Measurements from ENCODE around the gene ABCF2.

ABCF2 gene

DNA sequence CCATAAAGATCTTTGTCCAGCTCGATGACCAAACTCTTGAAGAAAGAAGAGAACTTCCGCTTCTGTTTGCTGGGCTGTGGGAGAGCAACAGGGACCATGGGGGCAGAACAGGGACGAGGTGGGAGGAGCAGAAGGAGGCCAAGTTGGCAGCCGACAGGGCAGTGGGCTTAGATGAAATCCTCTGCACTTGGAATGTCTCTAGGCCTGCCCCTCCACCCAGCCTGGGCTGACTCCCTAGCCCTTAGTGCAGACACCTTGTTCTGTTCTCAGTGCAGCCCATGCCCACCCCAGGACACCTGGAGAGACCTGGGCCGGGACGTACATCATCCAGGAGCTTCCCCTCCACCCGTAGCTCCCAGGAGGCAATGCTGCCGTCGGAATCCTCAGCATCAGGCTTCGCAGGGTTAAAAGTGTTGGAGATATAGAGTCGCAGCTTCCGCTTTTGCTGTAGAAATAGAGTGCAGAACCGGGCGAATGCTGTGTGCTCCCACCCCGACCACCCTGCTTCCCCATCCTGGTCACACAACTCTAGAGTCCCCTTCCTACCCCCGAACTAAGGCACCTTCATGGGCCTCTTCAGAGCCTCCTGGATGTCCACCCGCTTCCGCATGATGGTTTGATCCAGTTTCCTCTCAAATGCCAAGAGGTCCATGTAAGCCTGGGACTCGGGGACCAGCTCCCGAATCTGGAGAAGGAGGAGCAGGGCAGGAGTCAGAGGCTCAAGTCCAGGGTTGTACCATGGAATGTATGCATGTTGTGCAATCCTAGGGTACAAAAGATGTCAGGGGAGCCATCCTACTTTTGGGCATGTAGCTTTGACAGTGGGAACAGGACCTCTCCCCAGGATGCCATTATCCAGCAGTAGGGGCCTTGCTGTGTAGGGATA, 15.4 kb upstream of the ABCF2 start:
- no peak for DNase-seq

DNA sequence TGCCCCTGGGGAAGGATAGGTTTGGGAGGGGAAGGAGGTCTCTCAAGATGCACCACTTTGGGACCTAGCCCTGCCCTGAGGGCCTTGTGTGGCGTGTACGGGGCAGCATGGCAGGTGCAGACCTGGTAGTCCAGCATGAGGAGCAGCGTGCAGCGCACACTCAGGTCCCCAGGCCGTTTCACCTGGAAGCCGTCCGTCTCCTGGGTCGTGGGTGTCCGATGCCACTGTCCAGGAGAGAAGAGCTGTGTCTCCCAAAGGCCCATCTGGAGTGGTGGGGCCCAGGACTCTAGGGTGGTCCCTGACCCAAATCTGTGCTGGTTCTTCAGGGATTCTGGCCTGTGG, 14.7 kb upstream of the ABCF2 start:
- no peak for DNase-seq

DNA sequence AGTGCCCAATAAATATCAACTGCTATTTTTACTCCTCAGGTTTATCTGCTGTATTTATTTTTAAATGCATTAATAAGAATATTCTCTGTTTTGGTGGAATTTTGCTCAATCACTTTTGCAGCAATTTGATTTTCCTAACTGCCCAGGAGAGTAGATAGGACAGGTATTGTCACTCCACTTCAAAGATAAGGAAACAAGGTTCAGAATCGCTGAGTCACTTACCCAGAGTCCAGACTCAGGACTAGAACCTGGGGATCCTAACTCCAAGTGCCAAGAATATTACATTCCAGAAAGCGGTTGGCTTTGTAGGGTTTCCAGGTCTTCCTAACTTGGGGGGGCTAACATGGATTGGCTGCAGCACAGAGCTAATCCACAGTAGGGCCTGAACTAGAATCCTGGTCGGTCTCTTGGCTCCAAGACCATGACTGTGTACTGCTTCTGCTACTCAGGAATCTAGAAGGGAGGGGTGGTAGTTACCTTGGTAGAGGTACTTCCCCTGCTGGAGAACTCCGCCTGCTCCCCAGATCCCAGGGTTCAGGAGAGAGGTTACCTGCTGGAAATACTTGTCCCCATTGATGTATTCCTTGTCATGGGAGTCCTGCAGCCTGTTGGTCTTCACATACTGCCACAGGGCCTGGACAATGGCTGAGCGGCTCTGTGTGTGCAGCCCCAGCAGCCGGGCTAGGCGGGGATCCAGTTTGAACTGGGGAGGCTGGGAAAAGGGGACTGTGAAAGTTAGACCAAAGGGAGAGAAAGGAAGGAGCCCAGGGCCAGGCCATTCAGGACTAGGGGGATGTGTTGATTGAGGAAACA, 14.1 kb upstream of the ABCF2 start:
- no peak for DNase-seq

DNA sequence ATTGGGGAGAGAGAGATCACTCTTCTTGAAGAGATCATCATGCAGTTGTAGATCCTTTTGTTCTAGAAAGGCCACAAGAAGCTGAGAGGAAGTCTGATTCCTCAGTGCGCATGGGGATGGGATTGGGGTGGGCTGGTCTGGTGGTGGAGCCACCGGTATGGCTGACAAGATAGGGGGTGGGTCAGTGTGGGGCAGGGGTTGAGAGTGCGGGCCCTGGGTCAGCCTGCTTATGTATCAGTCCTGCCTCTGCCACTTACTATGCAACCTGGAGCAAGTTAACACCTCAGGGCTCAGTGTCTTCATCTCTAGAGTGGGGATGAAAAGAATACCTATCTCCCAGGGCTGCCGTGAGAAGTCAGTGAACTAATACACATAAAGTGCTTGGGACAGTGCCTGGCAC, 13.5 kb upstream of the ABCF2 start:
- DNase-seq: no peak

DNA sequence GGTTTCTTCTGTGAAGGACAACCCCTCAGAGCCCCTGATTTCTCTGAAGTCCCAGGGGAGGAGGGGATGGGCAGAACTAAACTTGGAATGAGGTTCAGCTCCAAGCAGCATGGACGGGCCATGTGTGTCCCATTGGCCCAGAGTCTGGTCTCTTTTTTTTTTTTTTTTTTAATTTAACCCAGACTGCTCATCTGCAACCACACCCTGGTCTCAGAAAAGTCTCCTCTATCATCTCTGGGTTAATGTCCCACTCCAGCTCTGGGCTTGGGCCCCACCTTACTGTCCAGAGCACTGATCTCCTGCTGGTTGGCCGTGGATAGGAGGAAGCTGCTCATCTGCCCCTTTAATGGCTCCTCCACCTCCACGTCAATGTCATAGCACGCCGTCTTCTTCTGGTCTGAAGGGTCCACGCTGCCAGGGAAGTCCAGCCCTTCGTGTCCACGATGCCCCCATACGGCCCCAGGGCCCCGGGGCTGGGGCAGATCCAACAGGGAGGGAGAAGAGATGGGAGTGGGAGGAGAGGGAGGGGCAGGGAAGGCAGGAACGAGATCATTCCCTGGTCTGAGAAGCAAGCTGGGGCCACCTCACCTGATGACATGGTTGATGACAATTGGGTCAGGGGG, 12.9 kb upstream of the ABCF2 start:
- no peak for DNase-seq

DNA sequence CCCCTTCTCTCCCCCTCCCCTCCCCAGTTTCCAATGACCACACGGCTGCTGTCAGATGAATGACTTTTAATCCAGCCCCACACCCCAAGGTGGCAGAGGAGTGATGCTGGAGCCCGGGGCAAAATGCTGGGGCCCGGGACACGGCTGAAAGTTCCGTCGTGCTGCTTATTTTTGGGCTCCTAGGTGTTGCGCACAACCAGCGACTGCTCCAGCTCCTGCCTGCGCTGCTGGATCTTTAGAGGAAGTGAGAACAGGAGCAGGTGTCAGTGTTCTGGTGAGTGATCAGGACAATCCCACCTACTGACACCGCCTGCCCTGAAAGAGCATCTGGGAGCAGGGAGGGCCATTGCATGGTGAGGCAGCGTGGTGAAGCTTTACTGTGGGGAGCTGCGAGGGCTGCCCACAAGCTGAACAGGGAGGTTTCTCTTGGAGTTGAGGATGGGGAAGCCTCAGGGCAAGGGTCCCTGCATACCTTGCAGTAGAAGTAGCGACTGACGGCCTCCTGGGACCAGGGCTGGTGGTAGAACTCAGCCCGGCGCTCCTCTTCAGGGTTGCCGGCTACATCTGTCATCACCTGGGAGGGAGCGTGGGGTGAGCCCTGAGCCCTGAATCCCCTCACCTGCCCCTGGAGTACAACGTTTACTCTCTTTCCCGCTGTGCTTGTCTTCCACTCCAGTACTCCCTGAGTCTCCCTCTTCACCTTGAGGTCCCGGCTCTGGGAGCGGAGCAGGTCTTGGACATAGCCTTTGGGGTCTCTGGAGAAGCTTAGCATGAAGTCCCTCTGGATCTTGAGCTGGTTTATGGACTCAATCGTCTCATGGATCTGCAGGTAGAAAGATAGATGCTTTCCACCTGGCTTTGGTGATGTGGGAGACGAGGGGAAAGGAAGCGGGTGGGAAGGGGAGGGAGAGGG, 12.2 kb upstream of the ABCF2 start:
- DNase-seq: no peak

DNA sequence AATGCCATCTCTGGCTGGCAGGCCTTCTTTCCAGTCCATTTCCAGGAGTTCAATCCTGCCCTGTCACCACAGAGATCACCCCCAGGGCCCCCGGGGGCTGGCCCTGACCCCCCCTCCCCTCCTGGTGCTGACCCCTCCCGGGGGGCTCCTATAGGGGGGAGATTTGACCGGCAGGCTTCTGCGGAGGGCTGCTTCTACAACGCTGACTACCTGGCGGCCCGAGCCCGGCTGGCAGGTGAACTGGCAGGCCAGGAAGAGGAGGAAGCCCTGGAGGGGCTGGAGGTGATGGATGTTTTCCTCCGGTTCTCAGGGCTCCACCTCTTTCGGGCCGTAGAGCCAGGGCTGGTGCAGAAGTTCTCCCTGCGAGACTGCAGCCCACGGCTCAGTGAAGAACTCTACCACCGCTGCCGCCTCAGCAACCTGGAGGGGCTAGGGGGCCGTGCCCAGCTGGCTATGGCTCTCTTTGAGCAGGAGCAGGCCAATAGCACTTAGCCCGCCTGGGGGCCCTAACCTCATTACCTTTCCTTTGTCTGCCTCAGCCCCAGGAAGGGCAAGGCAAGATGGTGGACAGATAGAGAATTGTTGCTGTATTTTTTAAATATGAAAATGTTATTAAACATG, 11.3 kb upstream of the ABCF2 start:
- no peak for DNase-seq

DNA sequence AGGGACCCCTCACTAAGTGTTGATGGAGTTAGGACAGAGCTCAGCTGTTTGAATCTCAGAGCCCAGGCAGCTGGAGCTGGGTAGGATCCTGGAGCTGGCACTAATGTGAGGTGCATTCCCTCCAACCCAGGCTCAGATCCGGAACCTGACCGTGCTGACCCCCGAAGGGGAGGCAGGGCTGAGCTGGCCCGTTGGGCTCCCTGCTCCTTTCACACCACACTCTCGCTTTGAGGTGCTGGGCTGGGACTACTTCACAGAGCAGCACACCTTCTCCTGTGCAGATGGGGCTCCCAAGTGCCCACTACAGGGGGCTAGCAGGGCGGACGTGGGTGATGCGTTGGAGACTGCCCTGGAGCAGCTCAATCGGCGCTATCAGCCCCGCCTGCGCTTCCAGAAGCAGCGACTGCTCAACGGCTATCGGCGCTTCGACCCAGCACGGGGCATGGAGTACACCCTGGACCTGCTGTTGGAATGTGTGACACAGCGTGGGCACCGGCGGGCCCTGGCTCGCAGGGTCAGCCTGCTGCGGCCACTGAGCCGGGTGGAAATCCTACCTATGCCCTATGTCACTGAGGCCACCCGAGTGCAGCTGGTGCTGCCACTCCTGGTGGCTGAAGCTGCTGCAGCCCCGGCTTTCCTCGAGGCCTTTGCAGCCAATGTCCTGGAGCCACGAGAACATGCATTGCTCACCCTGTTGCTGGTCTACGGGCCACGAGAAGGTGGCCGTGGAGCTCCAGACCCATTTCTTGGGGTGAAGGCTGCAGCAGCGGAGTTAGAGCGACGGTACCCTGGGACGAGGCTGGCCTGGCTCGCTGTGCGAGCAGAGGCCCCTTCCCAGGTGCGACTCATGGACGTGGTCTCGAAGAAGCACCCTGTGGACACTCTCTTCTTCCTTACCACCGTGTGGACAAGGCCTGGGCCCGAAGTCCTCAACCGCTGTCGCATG, 10.5 kb upstream of the ABCF2 start:
- DNase-seq: no peak

DNA sequence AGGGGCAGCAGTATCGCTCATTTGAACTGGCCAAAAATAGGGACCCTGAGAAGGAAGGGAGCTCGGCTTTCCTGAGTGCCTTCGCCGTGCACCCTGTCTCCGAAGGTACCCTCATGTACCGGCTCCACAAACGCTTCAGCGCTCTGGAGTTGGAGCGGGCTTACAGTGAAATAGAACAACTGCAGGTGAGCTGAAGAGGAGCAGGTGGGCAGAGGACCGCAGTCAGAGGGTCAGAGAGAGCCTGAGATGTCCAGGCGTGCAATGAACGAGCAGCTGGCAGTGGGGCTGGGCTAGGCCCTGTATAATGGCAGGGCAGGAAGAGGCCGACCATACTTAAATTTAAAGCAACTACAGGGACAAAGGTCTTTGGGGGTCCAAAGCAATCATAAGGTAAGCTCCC, 9.4 kb upstream of the ABCF2 start:
- no peak for DNase-seq

DNA sequence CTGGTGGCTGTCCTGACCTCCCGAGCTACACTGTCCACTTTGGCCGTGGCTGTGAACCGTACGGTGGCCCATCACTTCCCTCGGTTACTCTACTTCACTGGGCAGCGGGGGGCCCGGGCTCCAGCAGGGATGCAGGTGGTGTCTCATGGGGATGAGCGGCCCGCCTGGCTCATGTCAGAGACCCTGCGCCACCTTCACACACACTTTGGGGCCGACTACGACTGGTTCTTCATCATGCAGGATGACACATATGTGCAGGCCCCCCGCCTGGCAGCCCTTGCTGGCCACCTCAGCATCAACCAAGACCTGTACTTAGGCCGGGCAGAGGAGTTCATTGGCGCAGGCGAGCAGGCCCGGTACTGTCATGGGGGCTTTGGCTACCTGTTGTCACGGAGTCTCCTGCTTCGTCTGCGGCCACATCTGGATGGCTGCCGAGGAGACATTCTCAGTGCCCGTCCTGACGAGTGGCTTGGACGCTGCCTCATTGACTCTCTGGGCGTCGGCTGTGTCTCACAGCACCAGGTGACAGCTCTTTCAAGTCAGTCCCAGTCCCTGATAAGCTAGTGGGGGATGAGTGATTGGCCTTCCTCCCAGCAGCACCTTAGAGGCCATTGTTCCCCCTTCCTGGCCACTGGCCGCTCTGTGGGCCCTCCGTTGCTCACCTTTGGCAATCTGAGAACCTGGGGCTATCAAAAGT, 8.2 kb upstream of the ABCF2 start:
- no peak for DNase-seq

DNA sequence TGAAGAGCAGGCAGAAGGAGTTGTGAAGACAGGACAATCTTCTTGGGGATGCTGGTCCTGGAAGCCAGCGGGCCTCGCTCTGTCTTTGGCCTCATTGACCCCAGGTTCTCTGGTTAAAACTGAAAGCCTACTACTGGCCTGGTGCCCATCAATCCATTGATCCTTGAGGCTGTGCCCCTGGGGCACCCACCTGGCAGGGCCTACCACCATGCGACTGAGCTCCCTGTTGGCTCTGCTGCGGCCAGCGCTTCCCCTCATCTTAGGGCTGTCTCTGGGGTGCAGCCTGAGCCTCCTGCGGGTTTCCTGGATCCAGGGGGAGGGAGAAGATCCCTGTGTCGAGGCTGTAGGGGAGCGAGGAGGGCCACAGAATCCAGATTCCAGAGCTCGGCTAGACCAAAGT, 6.8 kb upstream of the ABCF2 start:
- DNase-seq: no peak

DNA sequence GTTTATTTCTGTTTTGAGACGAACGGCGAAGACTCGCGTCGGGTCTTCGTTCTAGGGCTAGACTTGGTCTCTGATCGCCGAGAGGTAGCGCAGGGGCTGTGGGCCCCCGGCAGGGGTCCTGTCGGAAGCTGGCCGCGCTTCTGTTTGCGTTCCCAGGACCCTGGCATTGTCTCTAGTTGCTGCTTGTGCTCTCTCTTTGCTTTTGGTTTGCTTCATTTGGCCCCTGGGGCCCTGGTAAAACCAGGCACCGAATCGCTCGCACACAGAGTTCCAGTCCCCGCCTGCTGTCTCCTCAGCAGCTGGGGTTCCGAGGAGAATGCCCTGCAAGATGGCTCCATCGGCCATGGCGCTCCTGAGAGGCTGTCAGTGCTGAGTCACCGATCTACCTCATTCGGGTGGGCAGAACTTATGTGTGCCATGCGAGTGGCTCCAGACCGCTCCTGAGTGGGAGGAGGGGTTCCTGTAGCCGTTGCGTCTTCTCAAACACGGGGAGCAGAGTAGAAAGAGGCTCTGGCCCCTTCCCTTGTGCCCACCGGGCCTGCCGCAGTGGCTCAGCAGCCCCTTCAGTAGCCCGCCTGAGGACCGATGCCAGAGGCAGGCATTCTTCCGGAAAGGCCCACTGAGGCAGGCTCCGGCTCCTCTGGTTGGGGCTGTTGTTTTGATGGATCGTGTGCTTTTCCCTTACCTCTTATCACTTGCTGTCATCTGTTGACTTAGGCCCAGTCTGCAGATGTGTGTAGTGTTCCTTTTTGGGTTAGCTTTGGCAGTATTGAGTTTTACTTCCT, 6.1 kb upstream of the ABCF2 start:
- peak in 27 of 56 donors; percentile 20 to 77 (median 42) for DNase-seq

DNA sequence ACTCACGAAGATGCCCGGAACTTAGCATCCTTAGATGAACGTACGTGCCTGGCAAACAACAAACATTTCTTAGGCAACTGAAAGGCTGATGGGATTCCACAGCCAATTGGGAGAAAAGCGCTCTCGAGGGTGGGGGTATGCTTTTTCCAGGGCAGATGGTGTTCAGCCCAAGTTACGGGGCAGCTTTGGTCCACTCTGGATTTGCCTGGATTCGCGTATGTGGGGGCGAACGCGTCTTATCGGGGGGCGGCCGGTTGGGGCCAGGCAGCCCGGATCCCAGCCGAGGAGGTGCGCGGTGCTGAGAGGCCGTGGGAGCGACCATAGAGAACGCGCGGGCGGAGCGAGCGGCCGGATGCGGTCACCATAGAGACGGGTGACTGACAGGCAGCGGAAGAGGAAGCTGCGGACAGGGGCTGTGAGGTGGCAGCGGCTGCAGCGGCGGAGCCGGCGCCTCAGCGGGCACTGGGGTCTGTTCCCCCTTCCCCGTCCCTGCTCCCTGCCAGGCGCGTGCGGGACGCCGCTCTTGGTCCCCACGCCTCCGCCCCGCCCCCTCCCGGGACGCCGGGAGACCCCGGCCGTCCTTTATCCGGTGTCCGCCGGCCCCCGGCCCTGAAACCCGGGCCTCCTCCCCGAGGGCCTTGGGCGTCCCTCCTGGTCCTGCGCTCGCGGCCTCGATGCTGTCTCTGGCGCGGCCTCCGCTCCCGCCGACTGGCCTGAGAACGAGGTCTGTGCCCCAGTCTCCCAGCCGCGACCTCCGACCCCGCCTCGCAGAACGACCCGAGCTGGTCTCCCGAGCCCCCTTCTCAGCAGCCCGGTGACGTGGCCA, 5.3 kb upstream of the ABCF2 start, which contains the start of gene CHPF2:
CHPF2 (plus strand) TSS at position 393 of the 826 bp plus-strand sequence. CDS start 1,529 bp downstream, outside the sequence.
- peak; percentile 11 to 93 (median 81) for DNase-seq

DNA sequence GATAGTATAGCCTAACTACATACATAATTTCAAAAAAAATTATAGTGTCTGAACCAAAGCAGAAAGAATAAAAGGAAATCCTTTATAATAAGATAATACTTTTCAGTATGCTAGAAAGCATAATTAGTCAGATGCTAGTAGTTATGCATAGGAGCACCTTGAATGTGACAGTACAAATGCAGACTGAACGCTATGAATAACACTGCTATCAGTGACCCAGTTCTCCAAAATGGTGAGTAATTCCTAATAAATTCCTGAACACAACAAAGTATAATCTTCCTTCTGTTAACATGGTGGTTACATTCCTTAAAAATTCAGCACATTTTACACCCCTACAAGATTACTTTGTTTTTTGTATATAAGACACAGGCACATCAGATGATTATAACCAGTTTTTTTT, 4.1 kb upstream of the ABCF2 start:
- DNase-seq: no peak

DNA sequence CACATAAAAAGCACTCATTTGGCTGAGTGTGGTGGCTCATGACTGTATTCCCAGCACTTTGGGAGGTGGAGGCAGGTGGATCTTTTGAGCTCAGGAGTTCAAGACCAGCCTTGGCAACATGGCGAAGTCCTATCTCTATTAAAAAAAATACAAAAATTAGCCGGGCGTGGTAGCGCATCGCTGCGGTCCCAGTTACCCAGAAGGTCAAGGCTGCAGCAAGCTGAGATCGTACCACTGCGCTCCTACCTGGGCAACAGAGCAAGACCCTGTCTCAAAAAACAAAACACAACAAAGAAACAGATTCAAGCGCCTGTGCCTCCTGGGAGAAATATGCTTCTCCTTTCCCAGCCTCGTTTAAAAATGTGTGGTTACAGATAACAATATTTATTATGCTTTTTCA, 2.2 kb upstream of the ABCF2 start:
- no peak for DNase-seq

DNA sequence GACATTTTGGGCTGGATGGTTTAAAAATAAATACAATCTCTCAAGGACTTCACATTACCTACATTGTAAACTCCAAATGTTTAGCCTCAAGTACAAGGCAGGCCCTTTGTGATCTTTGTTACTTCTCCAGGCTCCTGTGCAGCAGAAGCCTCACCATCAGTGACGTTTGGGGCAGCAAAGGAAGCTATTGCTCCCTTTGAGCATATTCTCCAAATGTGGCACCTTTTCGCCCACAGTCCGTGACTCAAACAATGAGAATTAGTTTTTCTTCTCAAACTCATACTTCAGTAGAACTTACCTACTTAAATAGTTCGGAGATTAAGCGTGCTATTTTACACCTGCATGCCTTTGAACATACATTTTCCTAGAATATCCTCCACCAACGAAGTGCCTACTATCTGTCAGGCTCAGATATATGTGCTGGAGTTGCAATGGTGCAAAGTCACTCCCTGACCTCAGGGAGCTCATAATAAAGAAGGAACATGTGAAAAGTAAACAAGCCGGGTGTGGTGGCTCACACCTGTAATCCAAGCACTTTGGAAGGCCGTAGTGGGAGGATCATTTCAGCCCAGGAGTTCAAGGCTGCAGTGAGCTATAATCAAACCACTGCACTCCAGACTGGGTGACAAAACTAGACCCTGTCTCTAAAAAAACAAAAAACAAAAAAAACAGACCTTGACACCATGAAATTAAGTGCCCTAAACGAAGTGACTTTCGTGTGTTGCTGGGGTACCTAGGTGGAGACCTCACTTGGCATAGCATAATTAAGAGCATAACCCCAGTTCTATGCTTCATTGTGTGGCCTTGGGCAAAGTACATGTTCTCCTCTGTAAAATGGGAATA, 1.2 kb upstream of the ABCF2 start:
- peak in 1 of 56 donors; percentile 15 for DNase-seq

Measured in nucleus accumbens (tissue), 56 donors.